ENCODE measurements around the gene KIF9.

DNA sequence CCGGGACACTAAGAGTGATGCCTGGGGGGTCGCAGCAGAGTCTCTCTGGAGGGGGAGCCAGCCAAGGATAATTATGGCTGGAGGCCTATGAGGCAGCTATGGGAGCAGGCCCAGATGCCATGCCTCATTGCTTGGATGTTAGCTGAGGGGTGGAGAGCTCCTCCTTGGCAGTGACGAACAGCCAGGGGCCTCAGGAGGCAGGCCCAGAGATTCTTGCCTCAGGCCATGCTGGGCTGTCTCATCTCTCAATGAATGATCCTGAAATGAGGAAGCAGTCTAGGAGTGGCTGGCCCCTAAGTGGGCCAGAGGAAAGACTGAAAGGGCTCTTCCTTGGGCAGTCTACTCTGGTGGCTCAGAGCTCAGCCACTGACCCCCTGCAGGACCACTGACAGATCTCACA, 21.3 kb downstream of the KIF9 start:
- TF ChIP-seq, protein P1, sequence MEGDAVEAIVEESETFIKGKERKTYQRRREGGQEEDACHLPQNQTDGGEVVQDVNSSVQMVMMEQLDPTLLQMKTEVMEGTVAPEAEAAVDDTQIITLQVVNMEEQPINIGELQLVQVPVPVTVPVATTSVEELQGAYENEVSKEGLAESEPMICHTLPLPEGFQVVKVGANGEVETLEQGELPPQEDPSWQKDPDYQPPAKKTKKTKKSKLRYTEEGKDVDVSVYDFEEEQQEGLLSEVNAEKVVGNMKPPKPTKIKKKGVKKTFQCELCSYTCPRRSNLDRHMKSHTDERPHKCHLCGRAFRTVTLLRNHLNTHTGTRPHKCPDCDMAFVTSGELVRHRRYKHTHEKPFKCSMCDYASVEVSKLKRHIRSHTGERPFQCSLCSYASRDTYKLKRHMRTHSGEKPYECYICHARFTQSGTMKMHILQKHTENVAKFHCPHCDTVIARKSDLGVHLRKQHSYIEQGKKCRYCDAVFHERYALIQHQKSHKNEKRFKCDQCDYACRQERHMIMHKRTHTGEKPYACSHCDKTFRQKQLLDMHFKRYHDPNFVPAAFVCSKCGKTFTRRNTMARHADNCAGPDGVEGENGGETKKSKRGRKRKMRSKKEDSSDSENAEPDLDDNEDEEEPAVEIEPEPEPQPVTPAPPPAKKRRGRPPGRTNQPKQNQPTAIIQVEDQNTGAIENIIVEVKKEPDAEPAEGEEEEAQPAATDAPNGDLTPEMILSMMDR (conservative IDR thresholded peaks at IDR 0.05; ENCODE audit: low read length): no peak
- TF ChIP-seq EZH2phosphoT487 (IDR thresholded peaks at IDR 0.05; ENCODE audit: borderline replicate concordance): no peak
